Measurements from ENCODE around the gene SOWAHA. TPM values are rescaled to one million over a fixed set of nuclear protein-coding genes. Genes with fewer than 3 reads are reported as not detected.

SOWAHA gene
- total and polyA plus RNA-seq, 2 of the 8 experiments (the other 6 are each of a cell fraction or from before 2014, with no cell fraction given): 0.09 to 0.11 TPM

- no peak for TF ChIP-seq CEBPB (IDR thresholded peaks at IDR 0.05; ENCODE audit: low read depth, low read length)
- no peak for TF ChIP-seq RXRA (IDR thresholded peaks at IDR 0.05; ENCODE audit: insufficient read depth, low read depth, low read length)
- TF ChIP-seq SP2 (IDR thresholded peaks at IDR 0.05; ENCODE audit: low read length): no peak
- TF ChIP-seq SAP30 (IDR thresholded peaks at IDR 0.05; ENCODE audit: insufficient read depth, insufficient replicate concordance, low read length): no peak
- no peak for TF ChIP-seq TCF12 (IDR thresholded peaks at IDR 0.05; ENCODE audit: low read depth, low read length)
- TF ChIP-seq POLR2A (IDR thresholded peaks at IDR 0.05; ENCODE audit: control extremely low read depth in 1 of 2, low read depth in 2 of 2, low read length in 2 of 2): no peak
- no peak for TF ChIP-seq BACH1 (IDR thresholded peaks at IDR 0.05; ENCODE audit: low read length)
- no peak for TF ChIP-seq KDM1A (IDR thresholded peaks at IDR 0.05; ENCODE audit: borderline replicate concordance, low read length)
- TF ChIP-seq EZH2 (IDR thresholded peaks at IDR 0.05; ENCODE audit: low read depth, low read length, severe bottlenecking): no peak
- TF ChIP-seq KDM4A (IDR thresholded peaks at IDR 0.05; ENCODE audit: low read depth, low read length, severe bottlenecking): no peak
- TF ChIP-seq FOSL1 (IDR thresholded peaks at IDR 0.05; ENCODE audit: insufficient read depth, low read depth, low read length): no peak
- no peak for TF ChIP-seq SP1 (IDR thresholded peaks at IDR 0.05; ENCODE audit: low read depth, low read length)
- TF ChIP-seq POU5F1 (IDR thresholded peaks at IDR 0.05; ENCODE audit: low read depth, low read length): no peak
- TF ChIP-seq JUND (IDR thresholded peaks at IDR 0.05; ENCODE audit: low read length): no peak
- no peak for DNase-seq (ENCODE audit: low read depth in 1 of 2, low spot score in 2 of 2)
- no peak for FAIRE-seq
Observed at GRCh38 chr5:132773114-132773513, 40.0 kb upstream of the SOWAHA start.

More at GRCh38 chr5:132773114-132773513, 40.0 kb upstream of the SOWAHA start:
- Histone ChIP-seq H3K4ac (replicated peaks; ENCODE audit: insufficient read length, low read depth, low read length) (no peak overlapping the region), H3K23ac (ENCODE audit: insufficient read length) (no peak overlapping the region), H3K4me3 (ENCODE audit: extremely low read depth in 1 of 4, insufficient read depth in 2 of 4, low read depth in 3 of 4, low read length in 4 of 4) (no peak overlapping the region), H3K27me3 (replicated peaks in 1 of 4; ENCODE audit: control insufficient read depth in 3 of 4, extremely low read depth in 1 of 4, insufficient read depth in 3 of 4, low read length in 3 of 4) (peaks cover 2 to 34% (median 26%) of the 10 kb centered on the region in 4 experiments), H3K9ac (replicated peaks in 1 of 4; ENCODE audit: extremely low read depth in 1 of 4, low read depth in 3 of 4, low read length in 3 of 4) (no peak overlapping the region), H4K91ac (replicated peaks; ENCODE audit: insufficient read length, low read length) (no peak overlapping the region), H3K23me2 (ENCODE audit: low read depth, low read length) (peaks cover 10% of the 10 kb centered on the region), H2BK15ac (ENCODE audit: low read length) (no peak overlapping the region), H3K9me3 (ENCODE audit: insufficient read depth in 2 of 2, low read depth in 1 of 2, low read length in 1 of 2) (no peaks in the 10 kb centered on the region), H2AK5ac (ENCODE audit: low read depth, low read length) (no peak overlapping the region), H3K4me1 (replicated peaks in 1 of 4; ENCODE audit: control insufficient read depth in 3 of 4, insufficient read depth in 4 of 4, low read length in 3 of 4) (peaks cover 0 to 24% (median 6%) of the 10 kb centered on the region in 4 experiments; a peak in 5 of 7 replicates), H4K20me1 (replicated peaks in 1 of 2; ENCODE audit: control insufficient read depth in 1 of 2, insufficient read depth in 2 of 2, low read length in 2 of 2) (peaks cover 3 to 13% of the 10 kb centered on the region in 2 experiments), H2AFZ (ENCODE audit: low read length) (no peak overlapping the region), H2BK120ac (replicated peaks; ENCODE audit: low read depth, low read length) (no peak overlapping the region), H3K14ac (ENCODE audit: insufficient read length) (no peak overlapping the region), H3K18ac (ENCODE audit: extremely low read depth, low read length) (no peak overlapping the region), H4K8ac (ENCODE audit: extremely low read depth, insufficient read depth, low read length) (no peak overlapping the region), H4K5ac (ENCODE audit: insufficient read length, low read depth, low read length) (no peak overlapping the region), H2BK12ac (ENCODE audit: low read depth, low read length) (no peak overlapping the region), H3K56ac (replicated peaks; ENCODE audit: insufficient read length, low read depth, low read length) (no peak overlapping the region), H2BK20ac (ENCODE audit: low read length) (no peak overlapping the region), H3K79me2 (ENCODE audit: control insufficient read depth in 1 of 2, insufficient read depth in 2 of 2, low read length in 2 of 2) (peaks cover 0 to 7% of the 10 kb centered on the region in 2 experiments; a peak in 1 of 4 replicates), H3K36me3 (ENCODE audit: control insufficient read depth in 2 of 4, insufficient read depth in 4 of 4, low read length in 3 of 4) (no peaks in the 10 kb centered on the region), H3K79me1 (ENCODE audit: low read depth, low read length) (peaks cover 4% of the 10 kb centered on the region), H3K27ac (ENCODE audit: low read depth, low read length) (no peak overlapping the region), H2BK5ac (ENCODE audit: low read depth, low read length) (no peak overlapping the region), H3K4me2 (ENCODE audit: insufficient read depth in 1 of 2, low read depth in 2 of 2, low read length in 2 of 2) (no peak overlapping the region)
- CTCF ChIA-PET (ENCODE audit: partially characterized antibody): interaction anchor here (0.6 to 6.6 kb wide), 7 partner anchors 8 to 260 kb away, joined by 3 to 58 read pairs (median 3); partner anchors contain the start of gene CCNI2
- WGBS, 2 experiments (ENCODE audit: extremely low coverage in 1 of 2, insufficient coverage in 1 of 2, insufficient read length in 1 of 2, insufficient replicate concordance in 2 of 2, low coverage in 1 of 2, low lambda C conversion rate in 2 of 2, missing lambda C conversion rate in 1 of 2): 88% methylated on average over 5 of the region's 5 CpGs; no CpG with 5 or more reads in 1 of the 2 experiments
- POLR2A ChIA-PET (ENCODE audit: partially characterized antibody): no interaction called here
